ENCODE results near the gene C14orf180.

GRCh38 chr14:104558231-104559027 is 21.1 kb upstream of the C14orf180 start:
- TF ChIP-seq, protein P1, sequence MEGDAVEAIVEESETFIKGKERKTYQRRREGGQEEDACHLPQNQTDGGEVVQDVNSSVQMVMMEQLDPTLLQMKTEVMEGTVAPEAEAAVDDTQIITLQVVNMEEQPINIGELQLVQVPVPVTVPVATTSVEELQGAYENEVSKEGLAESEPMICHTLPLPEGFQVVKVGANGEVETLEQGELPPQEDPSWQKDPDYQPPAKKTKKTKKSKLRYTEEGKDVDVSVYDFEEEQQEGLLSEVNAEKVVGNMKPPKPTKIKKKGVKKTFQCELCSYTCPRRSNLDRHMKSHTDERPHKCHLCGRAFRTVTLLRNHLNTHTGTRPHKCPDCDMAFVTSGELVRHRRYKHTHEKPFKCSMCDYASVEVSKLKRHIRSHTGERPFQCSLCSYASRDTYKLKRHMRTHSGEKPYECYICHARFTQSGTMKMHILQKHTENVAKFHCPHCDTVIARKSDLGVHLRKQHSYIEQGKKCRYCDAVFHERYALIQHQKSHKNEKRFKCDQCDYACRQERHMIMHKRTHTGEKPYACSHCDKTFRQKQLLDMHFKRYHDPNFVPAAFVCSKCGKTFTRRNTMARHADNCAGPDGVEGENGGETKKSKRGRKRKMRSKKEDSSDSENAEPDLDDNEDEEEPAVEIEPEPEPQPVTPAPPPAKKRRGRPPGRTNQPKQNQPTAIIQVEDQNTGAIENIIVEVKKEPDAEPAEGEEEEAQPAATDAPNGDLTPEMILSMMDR (IDR thresholded peaks at IDR 0.05): no peak
- no peak for TF ChIP-seq POLR2AphosphoS5 (IDR thresholded peaks at IDR 0.05; ENCODE audit: low read depth, low read length)
- TF ChIP-seq, protein P2, sequence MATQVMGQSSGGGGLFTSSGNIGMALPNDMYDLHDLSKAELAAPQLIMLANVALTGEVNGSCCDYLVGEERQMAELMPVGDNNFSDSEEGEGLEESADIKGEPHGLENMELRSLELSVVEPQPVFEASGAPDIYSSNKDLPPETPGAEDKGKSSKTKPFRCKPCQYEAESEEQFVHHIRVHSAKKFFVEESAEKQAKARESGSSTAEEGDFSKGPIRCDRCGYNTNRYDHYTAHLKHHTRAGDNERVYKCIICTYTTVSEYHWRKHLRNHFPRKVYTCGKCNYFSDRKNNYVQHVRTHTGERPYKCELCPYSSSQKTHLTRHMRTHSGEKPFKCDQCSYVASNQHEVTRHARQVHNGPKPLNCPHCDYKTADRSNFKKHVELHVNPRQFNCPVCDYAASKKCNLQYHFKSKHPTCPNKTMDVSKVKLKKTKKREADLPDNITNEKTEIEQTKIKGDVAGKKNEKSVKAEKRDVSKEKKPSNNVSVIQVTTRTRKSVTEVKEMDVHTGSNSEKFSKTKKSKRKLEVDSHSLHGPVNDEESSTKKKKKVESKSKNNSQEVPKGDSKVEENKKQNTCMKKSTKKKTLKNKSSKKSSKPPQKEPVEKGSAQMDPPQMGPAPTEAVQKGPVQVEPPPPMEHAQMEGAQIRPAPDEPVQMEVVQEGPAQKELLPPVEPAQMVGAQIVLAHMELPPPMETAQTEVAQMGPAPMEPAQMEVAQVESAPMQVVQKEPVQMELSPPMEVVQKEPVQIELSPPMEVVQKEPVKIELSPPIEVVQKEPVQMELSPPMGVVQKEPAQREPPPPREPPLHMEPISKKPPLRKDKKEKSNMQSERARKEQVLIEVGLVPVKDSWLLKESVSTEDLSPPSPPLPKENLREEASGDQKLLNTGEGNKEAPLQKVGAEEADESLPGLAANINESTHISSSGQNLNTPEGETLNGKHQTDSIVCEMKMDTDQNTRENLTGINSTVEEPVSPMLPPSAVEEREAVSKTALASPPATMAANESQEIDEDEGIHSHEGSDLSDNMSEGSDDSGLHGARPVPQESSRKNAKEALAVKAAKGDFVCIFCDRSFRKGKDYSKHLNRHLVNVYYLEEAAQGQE (IDR thresholded peaks at IDR 0.05; ENCODE audit: insufficient read depth in 1 of 2, low read depth in 2 of 2, low read length in 1 of 2): no peak
- TF ChIP-seq SIN3A (IDR thresholded peaks at IDR 0.05; ENCODE audit: borderline replicate concordance, insufficient read depth, low read depth, low read length): no peak
- TF ChIP-seq TCF7L2 (IDR thresholded peaks at IDR 0.05; ENCODE audit: low read depth, low read length): no peak
